ENCODE data around the gene SDF2. TPM values are rescaled to one million over a fixed set of nuclear protein-coding genes. Genes with fewer than 3 reads are reported as not detected.

SDF2 gene
- total and polyA plus RNA-seq, 9 of the 15 experiments (the other 6 are each of a cell fraction or from before 2014, with no cell fraction given), result 41.2 to 132 (median 65.6) TPM

DNA sequence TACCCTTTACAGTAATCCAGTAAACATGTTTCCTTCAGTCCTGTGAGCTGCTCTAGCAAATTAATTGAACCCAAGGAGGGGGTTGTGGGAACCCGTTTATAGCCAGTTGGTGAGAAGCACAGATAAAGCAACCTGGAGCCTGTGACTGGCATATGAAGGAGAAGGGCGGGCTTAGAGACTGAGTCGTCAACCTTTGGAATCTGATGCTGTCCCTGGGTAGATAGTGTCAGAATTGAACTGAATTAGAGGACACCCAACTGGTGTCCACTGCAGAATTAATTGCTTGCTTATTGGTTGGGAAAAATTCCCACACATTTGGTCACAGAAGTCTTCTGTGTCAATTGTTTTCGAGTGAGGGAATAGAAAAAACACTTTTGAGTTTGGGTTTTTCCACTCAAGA lies 34.9 kb downstream of the SDF2 start:
- Histone ChIP-seq H3K27me3 (ENCODE audit: control insufficient read depth in 2 of 2, insufficient read depth in 2 of 2, low read length in 2 of 2) (no peaks in the 10 kb centered on the region), H3K9me1 (ENCODE audit: control insufficient read depth, insufficient read depth, low read length) (no peaks in the 10 kb centered on the region), H3K9ac (ENCODE audit: insufficient read depth in 1 of 2, low read depth in 2 of 2, low read length in 2 of 2) (no peak overlapping the region), H3K36me3 (ENCODE audit: control insufficient read depth, insufficient read depth, low read length) (peaks cover 90% of the 10 kb centered on the region), H3K9me3 (replicated peaks; ENCODE audit: control insufficient read depth, insufficient read depth, low read depth, low read length) (no peaks in the 10 kb centered on the region), H4K20me1 (replicated peaks; ENCODE audit: control insufficient read depth, insufficient read depth, low read length) (0 out of 2 replicates have a peak, but pooled peaks cover 2% of the 10 kb centered on the region), H2AFZ (ENCODE audit: low read depth, low read length) (no peak overlapping the region), H3K27ac (ENCODE audit: extremely low read depth, low read depth, low read length) (no peak overlapping the region), H3K4me1 (replicated peaks in 1 of 2; ENCODE audit: control insufficient read depth in 2 of 2, insufficient read depth in 2 of 2, low read length in 2 of 2) (no peaks in the 10 kb centered on the region; a peak in 1 of 5 replicates), H3K4me2 (ENCODE audit: insufficient read depth, low read length) (no peak overlapping the region), H3K79me2 (ENCODE audit: control insufficient read depth, insufficient read depth, low read length) (no peaks in the 10 kb centered on the region), H3K4me3 (no peak overlapping the region)
- in situ Hi-C loops (cut with MboI) (no loop called here), intact Hi-C loops (cut with micrococcal nuclease) (no loop called here)
- CTCF ChIA-PET (ENCODE audit: low intra/inter-chr PET ratio), result no interaction called here
- TF ChIP-seq, protein P1, sequence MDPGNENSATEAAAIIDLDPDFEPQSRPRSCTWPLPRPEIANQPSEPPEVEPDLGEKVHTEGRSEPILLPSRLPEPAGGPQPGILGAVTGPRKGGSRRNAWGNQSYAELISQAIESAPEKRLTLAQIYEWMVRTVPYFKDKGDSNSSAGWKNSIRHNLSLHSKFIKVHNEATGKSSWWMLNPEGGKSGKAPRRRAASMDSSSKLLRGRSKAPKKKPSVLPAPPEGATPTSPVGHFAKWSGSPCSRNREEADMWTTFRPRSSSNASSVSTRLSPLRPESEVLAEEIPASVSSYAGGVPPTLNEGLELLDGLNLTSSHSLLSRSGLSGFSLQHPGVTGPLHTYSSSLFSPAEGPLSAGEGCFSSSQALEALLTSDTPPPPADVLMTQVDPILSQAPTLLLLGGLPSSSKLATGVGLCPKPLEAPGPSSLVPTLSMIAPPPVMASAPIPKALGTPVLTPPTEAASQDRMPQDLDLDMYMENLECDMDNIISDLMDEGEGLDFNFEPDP (CRISPR knock-in tag; IDR thresholded peaks at IDR 0.05), result no peak
- TF ChIP-seq KAT8 (IDR thresholded peaks at IDR 0.05; ENCODE audit: low read depth), result no peak
- no peak for TF ChIP-seq NR4A1 (CRISPR knock-in tag; IDR thresholded peaks at IDR 0.05)
- TF ChIP-seq NR4A1 (tag; IDR thresholded peaks at IDR 0.05), result no peak
- TF ChIP-seq, protein P2, sequence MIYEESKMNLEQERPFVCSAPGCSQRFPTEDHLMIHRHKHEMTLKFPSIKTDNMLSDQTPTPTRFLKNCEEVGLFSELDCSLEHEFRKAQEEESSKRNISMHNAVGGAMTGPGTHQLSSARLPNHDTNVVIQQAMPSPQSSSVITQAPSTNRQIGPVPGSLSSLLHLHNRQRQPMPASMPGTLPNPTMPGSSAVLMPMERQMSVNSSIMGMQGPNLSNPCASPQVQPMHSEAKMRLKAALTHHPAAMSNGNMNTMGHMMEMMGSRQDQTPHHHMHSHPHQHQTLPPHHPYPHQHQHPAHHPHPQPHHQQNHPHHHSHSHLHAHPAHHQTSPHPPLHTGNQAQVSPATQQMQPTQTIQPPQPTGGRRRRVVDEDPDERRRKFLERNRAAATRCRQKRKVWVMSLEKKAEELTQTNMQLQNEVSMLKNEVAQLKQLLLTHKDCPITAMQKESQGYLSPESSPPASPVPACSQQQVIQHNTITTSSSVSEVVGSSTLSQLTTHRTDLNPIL (CRISPR knock-in tag; IDR thresholded peaks at IDR 0.05), result no peak
- DNase-seq (ENCODE audit: extremely low read depth in 1 of 4, low spot score in 3 of 4), result no peak
- WGBS (ENCODE audit: insufficient coverage, low coverage, missing lambda C conversion rate), result 61% methylated on average over 4 of the region's 4 CpGs
- no peak for ATAC-seq
- POLR2A ChIA-PET, result interaction anchor here (0.6 to 1.4 kb wide), 4 partner anchors 9 to 529 kb away, joined by 3 read pairs; no protein-coding TSS in a partner anchor
- no peak for FAIRE-seq
- BruUV-seq (replicated peaks), result no TSS peak
